ENCODE results near the gene OPHN1. TPM values are rescaled to one million over a fixed set of nuclear protein-coding genes. Genes with fewer than 3 reads are reported as not detected.

The OPHN1 gene
- total RNA-seq, 1 experiment from 2014 or later, result 3.3 TPM

- BruUV-seq (replicated peaks), result no TSS peak
- H3K4me3 ChIP-seq (ENCODE audit: low read depth, low read length, poor library complexity, severe bottlenecking), result no peak overlapping the region
- TF ChIP-seq EZH2 (IDR thresholded peaks at IDR 0.05; ENCODE audit: borderline replicate concordance, low read depth, low read length, poor library complexity, severe bottlenecking) (no peak), CTCF (conservative IDR thresholded peaks at IDR 0.05; ENCODE audit: low read depth, low read length) (no peak)
- no peaks in the 10 kb centered on the region for H3K36me3 ChIP-seq (ENCODE audit: insufficient read depth, low read length, poor library complexity, severe bottlenecking)
- H3K27me3 ChIP-seq (replicated peaks; ENCODE audit: insufficient read depth, low read depth, low read length, poor library complexity), result no peaks in the 10 kb centered on the region
- intact Hi-C loops (cut with micrococcal nuclease; ENCODE audit: unreplicated experiment), result no loop called here
- DNase-seq (ENCODE audit: low spot score), result no peak
- CTCF ChIA-PET, result no interaction called here
- POLR2A ChIA-PET (ENCODE audit: low non-redundant PET), result no interaction called here
- no peak overlapping the region for H3K27ac ChIP-seq (ENCODE audit: low read depth, low read length, poor library complexity, severe bottlenecking)
- no peaks in the 10 kb centered on the region for H3K4me1 ChIP-seq (ENCODE audit: insufficient read depth, low read length, poor library complexity, severe bottlenecking)
- no peaks in the 10 kb centered on the region for H3K9me3 ChIP-seq (ENCODE audit: low read depth, low read length, poor library complexity, severe bottlenecking)
These were observed 255.8 kb downstream of the OPHN1 start for GRCh38 chrX:68177542-68177941.

- intact Hi-C loops (cut with micrococcal nuclease; ENCODE audit: unreplicated experiment), result no loop called here
- CTCF ChIA-PET, result no interaction called here
- no peak overlapping the region for H3K4me3 ChIP-seq (ENCODE audit: low read depth, low read length, poor library complexity, severe bottlenecking)
- H3K36me3 ChIP-seq (ENCODE audit: insufficient read depth, low read length, poor library complexity, severe bottlenecking), result no peaks in the 10 kb centered on the region
- DNase-seq (ENCODE audit: low spot score), result no peak
- TF ChIP-seq CTCF (conservative IDR thresholded peaks at IDR 0.05; ENCODE audit: low read depth, low read length) (no peak), EZH2 (IDR thresholded peaks at IDR 0.05; ENCODE audit: borderline replicate concordance, low read depth, low read length, poor library complexity, severe bottlenecking) (no peak)
- no peaks in the 10 kb centered on the region for H3K4me1 ChIP-seq (ENCODE audit: insufficient read depth, low read length, poor library complexity, severe bottlenecking)
- H3K27ac ChIP-seq (ENCODE audit: low read depth, low read length, poor library complexity, severe bottlenecking), result no peak overlapping the region
- BruUV-seq (replicated peaks), result no TSS peak
- H3K9me3 ChIP-seq (ENCODE audit: low read depth, low read length, poor library complexity, severe bottlenecking), result no peaks in the 10 kb centered on the region
- H3K27me3 ChIP-seq (replicated peaks; ENCODE audit: insufficient read depth, low read depth, low read length, poor library complexity), result no peaks in the 10 kb centered on the region
- POLR2A ChIA-PET (ENCODE audit: low non-redundant PET), result no interaction called here
These were observed 257.7 kb downstream of the OPHN1 start for GRCh38 chrX:68175562-68175961.

- Histone ChIP-seq H3K9me3 (ENCODE audit: low read depth, low read length, poor library complexity, severe bottlenecking) (no peaks in the 10 kb centered on the region), H3K36me3 (ENCODE audit: insufficient read depth, low read length, poor library complexity, severe bottlenecking) (no peaks in the 10 kb centered on the region), H3K27me3 (replicated peaks; ENCODE audit: insufficient read depth, low read depth, low read length, poor library complexity) (no peaks in the 10 kb centered on the region), H3K4me3 (ENCODE audit: low read depth, low read length, poor library complexity, severe bottlenecking) (no peak overlapping the region), H3K27ac (ENCODE audit: low read depth, low read length, poor library complexity, severe bottlenecking) (no peak overlapping the region), H3K4me1 (ENCODE audit: insufficient read depth, low read length, poor library complexity, severe bottlenecking) (no peaks in the 10 kb centered on the region)
- POLR2A ChIA-PET (ENCODE audit: low non-redundant PET), result no interaction called here
- intact Hi-C loops (cut with micrococcal nuclease; ENCODE audit: unreplicated experiment), result no loop called here
- CTCF ChIA-PET, result no interaction called here
- DNase-seq (ENCODE audit: low spot score), result no peak
- no TSS peak for BruUV-seq (replicated peaks)
- TF ChIP-seq EZH2 (IDR thresholded peaks at IDR 0.05; ENCODE audit: borderline replicate concordance, low read depth, low read length, poor library complexity, severe bottlenecking) (no peak), CTCF (conservative IDR thresholded peaks at IDR 0.05; ENCODE audit: low read depth, low read length) (no peak)
These were observed 269.9 kb downstream of the OPHN1 start for GRCh38 chrX:68163441-68163840.

Measured in A673 (cell line).